ENCODE measurements around the gene CDH4. TPM values are rescaled to one million over a fixed set of nuclear protein-coding genes. Genes with fewer than 3 reads are reported as not detected.

Gene CDH4
- total RNA-seq, 2 experiments from 2014 or later = not detected

GRCh38 chr20:61748376-61748775 lies 496.3 kb downstream of the CDH4 start:
- ChIA-PET POLR2A (no interaction called here), CTCF (ENCODE audit: unreplicated experiment) (no interaction called here)
- no peak overlapping the region for H3K4me3 ChIP-seq (ENCODE audit: low read depth, low read length, poor library complexity, severe bottlenecking)
- H3K4me2 ChIP-seq (ENCODE audit: low read length) = no peak overlapping the region
- no peaks in the 10 kb centered on the region for H3K79me2 ChIP-seq (ENCODE audit: insufficient read depth, low read depth, low read length)
- peaks cover 5% of the 10 kb centered on the region; the same call in 1 of the 2 replicates for H3K9me3 ChIP-seq (ENCODE audit: low read length)
- no TSS peak for BruUV-seq (replicated peaks)
- H3K36me3 ChIP-seq (ENCODE audit: insufficient read depth, low read length) = no peaks in the 10 kb centered on the region
- no peak overlapping the region for H3K27ac ChIP-seq (ENCODE audit: low read depth, low read length, poor library complexity, severe bottlenecking)
- no peaks in the 10 kb centered on the region for H4K20me1 ChIP-seq (ENCODE audit: insufficient read depth, low read length)
- no peak for DNase-seq (ENCODE audit: low spot score)
- intact Hi-C loops (cut with micrococcal nuclease; ENCODE audit: unreplicated experiment) = no loop called here
- no peak for TF ChIP-seq EZH2phosphoT487 (IDR thresholded peaks at IDR 0.05; ENCODE audit: borderline replicate concordance, low read depth, low read length)
- TF ChIP-seq, protein P1, sequence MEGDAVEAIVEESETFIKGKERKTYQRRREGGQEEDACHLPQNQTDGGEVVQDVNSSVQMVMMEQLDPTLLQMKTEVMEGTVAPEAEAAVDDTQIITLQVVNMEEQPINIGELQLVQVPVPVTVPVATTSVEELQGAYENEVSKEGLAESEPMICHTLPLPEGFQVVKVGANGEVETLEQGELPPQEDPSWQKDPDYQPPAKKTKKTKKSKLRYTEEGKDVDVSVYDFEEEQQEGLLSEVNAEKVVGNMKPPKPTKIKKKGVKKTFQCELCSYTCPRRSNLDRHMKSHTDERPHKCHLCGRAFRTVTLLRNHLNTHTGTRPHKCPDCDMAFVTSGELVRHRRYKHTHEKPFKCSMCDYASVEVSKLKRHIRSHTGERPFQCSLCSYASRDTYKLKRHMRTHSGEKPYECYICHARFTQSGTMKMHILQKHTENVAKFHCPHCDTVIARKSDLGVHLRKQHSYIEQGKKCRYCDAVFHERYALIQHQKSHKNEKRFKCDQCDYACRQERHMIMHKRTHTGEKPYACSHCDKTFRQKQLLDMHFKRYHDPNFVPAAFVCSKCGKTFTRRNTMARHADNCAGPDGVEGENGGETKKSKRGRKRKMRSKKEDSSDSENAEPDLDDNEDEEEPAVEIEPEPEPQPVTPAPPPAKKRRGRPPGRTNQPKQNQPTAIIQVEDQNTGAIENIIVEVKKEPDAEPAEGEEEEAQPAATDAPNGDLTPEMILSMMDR (conservative IDR thresholded peaks at IDR 0.05; ENCODE audit: low read length) = no peak
- no peaks in the 10 kb centered on the region for H3K9me2 ChIP-seq (ENCODE audit: insufficient read depth, low read length)
- H2AFZ ChIP-seq (ENCODE audit: low read length) = no peak overlapping the region
- no peaks in the 10 kb centered on the region for H3K4me1 ChIP-seq (ENCODE audit: insufficient read depth, low read length, poor library complexity, severe bottlenecking)

- POLR2A ChIA-PET = no interaction called here
- Histone ChIP-seq H3K9me2 (ENCODE audit: insufficient read depth, low read length) (no peaks in the 10 kb centered on the region), H3K9me3 (ENCODE audit: low read length) (peaks cover 5% of the 10 kb centered on the region; the same call in 1 of the 2 replicates), H3K4me3 (ENCODE audit: low read depth, low read length, poor library complexity, severe bottlenecking) (no peak overlapping the region), H2AFZ (ENCODE audit: low read length) (no peak overlapping the region), H3K79me2 (ENCODE audit: insufficient read depth, low read depth, low read length) (no peaks in the 10 kb centered on the region), H3K36me3 (ENCODE audit: insufficient read depth, low read length) (no peaks in the 10 kb centered on the region), H3K27ac (ENCODE audit: low read depth, low read length, poor library complexity, severe bottlenecking) (no peak overlapping the region), H4K20me1 (ENCODE audit: insufficient read depth, low read length) (no peaks in the 10 kb centered on the region), H3K4me1 (ENCODE audit: insufficient read depth, low read length, poor library complexity, severe bottlenecking) (no peaks in the 10 kb centered on the region), H3K4me2 (ENCODE audit: low read length) (no peak overlapping the region)
- no TSS peak for BruUV-seq (replicated peaks)
- TF ChIP-seq, protein P1 (conservative IDR thresholded peaks at IDR 0.05; ENCODE audit: low read length) = no peak
- no peak for TF ChIP-seq EZH2phosphoT487 (IDR thresholded peaks at IDR 0.05; ENCODE audit: borderline replicate concordance, low read depth, low read length)
- DNase-seq (ENCODE audit: low spot score) = no peak
- CTCF ChIA-PET (ENCODE audit: unreplicated experiment) = no interaction called here
- intact Hi-C loops (cut with micrococcal nuclease; ENCODE audit: unreplicated experiment) = no loop called here
These were observed 497.5 kb downstream of the CDH4 start for GRCh38 chr20:61749406-61750075.

DNA sequence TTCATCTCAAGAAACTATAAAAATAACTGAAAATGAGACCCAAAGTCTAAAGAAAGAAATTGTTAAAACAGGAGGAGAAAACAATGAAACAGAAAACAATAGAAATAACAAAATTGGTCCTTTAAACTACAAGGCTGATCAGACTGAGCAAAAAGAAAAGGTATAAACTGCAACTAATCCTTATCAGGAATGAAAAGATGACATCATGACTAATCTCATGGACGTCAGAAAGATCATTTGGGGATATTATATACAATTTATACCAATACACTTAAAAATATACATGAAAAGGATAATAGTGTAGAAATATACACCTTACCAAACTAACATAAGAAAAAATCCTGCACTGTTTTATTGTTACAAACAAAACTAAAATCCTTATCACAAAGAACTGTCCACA lies 498.0 kb downstream of the CDH4 start:
- Histone ChIP-seq H3K4me2 (ENCODE audit: low read length) (no peak overlapping the region), H3K27ac (ENCODE audit: low read depth, low read length, poor library complexity, severe bottlenecking) (no peak overlapping the region), H3K4me3 (ENCODE audit: low read depth, low read length, poor library complexity, severe bottlenecking) (no peak overlapping the region), H2AFZ (ENCODE audit: low read length) (no peak overlapping the region), H4K20me1 (ENCODE audit: insufficient read depth, low read length) (no peaks in the 10 kb centered on the region), H3K9me2 (ENCODE audit: insufficient read depth, low read length) (no peaks in the 10 kb centered on the region), H3K36me3 (ENCODE audit: insufficient read depth, low read length) (no peaks in the 10 kb centered on the region), H3K9me3 (ENCODE audit: low read length) (peaks cover 5% of the 10 kb centered on the region; the same call in 1 of the 2 replicates), H3K79me2 (ENCODE audit: insufficient read depth, low read depth, low read length) (no peaks in the 10 kb centered on the region), H3K4me1 (ENCODE audit: insufficient read depth, low read length, poor library complexity, severe bottlenecking) (no peaks in the 10 kb centered on the region)
- ChIA-PET POLR2A (interaction anchor here (0.6 kb wide), 1 partner anchor 666 kb away, joined by 3 read pairs; no protein-coding TSS in a partner anchor), CTCF (ENCODE audit: unreplicated experiment) (no interaction called here)
- no peak for DNase-seq (ENCODE audit: low spot score)
- intact Hi-C loops (cut with micrococcal nuclease; ENCODE audit: unreplicated experiment) = no loop called here
- no TSS peak for BruUV-seq (replicated peaks)
- TF ChIP-seq EZH2phosphoT487 (IDR thresholded peaks at IDR 0.05; ENCODE audit: borderline replicate concordance, low read depth, low read length) = no peak
- TF ChIP-seq, protein P1 (conservative IDR thresholded peaks at IDR 0.05; ENCODE audit: low read length) = no peak

Measured in OCI-LY7 (cell line).